H1 (cell line): ENCODE results near the gene NUBP2. TPM values are rescaled to one million over a fixed set of nuclear protein-coding genes. Genes with fewer than 3 reads are reported as not detected.

Experiments used
- CTCF ChIA-PET: fragments of 300-600 bp; sonication (Branson Sonifier 250); formaldehyde crosslinking; loops from one replicate; lab custom pipeline; 2021; ENCODE audit not compliant: partially characterized antibody; lab: Charles Lee
- POLR2A ChIA-PET: fragments of 300-600 bp; sonication (Branson Sonifier 250); formaldehyde crosslinking; loops from one replicate; lab custom pipeline; 2021; ENCODE audit warnings: inconsistent platforms; ENCODE audit not compliant: partially characterized antibody; lab: Charles Lee
- DNase-seq, 2 experiments: peaks; one replicate each; pipeline versions ENCODE4 v3.0.0 to v3.0.0-alpha.2; 2010 to 2022; ENCODE audit warnings: low spot score in 2 of 2, low read depth in 1 of 2, mixed read lengths in 1 of 2
- FAIRE-seq: peaks from 2 replicates; lab custom pipeline; 2011; peaks lifted over from hg19 to GRCh38; lab: Jason Lieb, UNC
- H2AFZ ChIP-seq: 2 replicates; pipeline ENCODE4 v1.8.1; 2012; ENCODE audit warnings: low read length, inconsistent platforms
- H2AK5ac ChIP-seq: 2 replicates; pipeline ENCODE4 v1.6.1; 2013; ENCODE audit warnings: low read depth, low read length
- H2BK120ac ChIP-seq: replicated peaks from 2 replicates; pipeline ENCODE3; 2013; ENCODE audit warnings: low read depth, low read length, inconsistent platforms
- H2BK12ac ChIP-seq: 2 replicates; pipeline ENCODE4 v1.6.1; 2013; ENCODE audit warnings: low read depth, low read length
- H2BK15ac ChIP-seq: 2 replicates; pipeline ENCODE4 v1.6.1; 2013; ENCODE audit warnings: low read length
- H2BK20ac ChIP-seq: 2 replicates; pipeline ENCODE4 v1.6.1; 2013; ENCODE audit warnings: low read length
- H2BK5ac ChIP-seq: 2 replicates; pipeline ENCODE4 v1.6.1; 2013; ENCODE audit warnings: low read depth, low read length
- H3K14ac ChIP-seq: 2 replicates; pipeline ENCODE4 v1.6.1; 2013; ENCODE audit warnings: inconsistent platforms; ENCODE audit not compliant: insufficient read length
- H3K18ac ChIP-seq: 2 replicates; pipeline ENCODE4 v1.6.1; 2013; ENCODE audit warnings: low read length; ENCODE audit errors: extremely low read depth
- H3K23ac ChIP-seq: 2 replicates; pipeline ENCODE4 v1.6.1; 2013; ENCODE audit warnings: inconsistent platforms; ENCODE audit not compliant: insufficient read length
- H3K23me2 ChIP-seq: 2 replicates; pipeline ENCODE4 v1.6.1; 2013; ENCODE audit warnings: low read depth, low read length
- H3K27ac ChIP-seq: 2 replicates; pipeline ENCODE4 v1.6.1; 2011; ENCODE audit warnings: low read depth, low read length, inconsistent platforms
- H3K27me3 ChIP-seq, 4 experiments: replicated peaks in 1 of 4; 1 replicate in 1 of 4; 2 replicates in 3 of 4; pipeline versions ENCODE4 v1.6.1 to v1.8.1; 2011 to 2013; ENCODE audit warnings: low read length in 3 of 4, mild to moderate bottlenecking in 3 of 4, inconsistent platforms in 2 of 4, mixed read lengths in 2 of 4, moderate library complexity in 1 of 4; ENCODE audit not compliant: control insufficient read depth in 3 of 4, insufficient read depth in 3 of 4; ENCODE audit errors: extremely low read depth in 1 of 4
- H3K36me3 ChIP-seq, 4 experiments: 2 replicates each; pipeline versions ENCODE4 v1.6.1 to v1.8.1; 2011 to 2013; ENCODE audit warnings: mild to moderate bottlenecking in 4 of 4, low read length in 3 of 4, moderate library complexity in 2 of 4, control low read depth in 1 of 4, inconsistent platforms in 1 of 4; ENCODE audit not compliant: insufficient read depth in 4 of 4, control insufficient read depth in 2 of 4
- H3K4ac ChIP-seq: replicated peaks from 2 replicates; pipeline ENCODE3; 2013; ENCODE audit warnings: low read length, low read depth, mixed read lengths, inconsistent platforms; ENCODE audit not compliant: insufficient read length
- H3K4me1 ChIP-seq, 4 experiments: replicated peaks in 1 of 4; 1 replicate in 1 of 4; 2 replicates in 3 of 4; pipeline versions ENCODE4 v1.6.1 to v1.8.1; 2011 to 2013; ENCODE audit warnings: low read length in 3 of 4, inconsistent platforms in 2 of 4, mixed read lengths in 1 of 4; ENCODE audit not compliant: insufficient read depth in 4 of 4, control insufficient read depth in 3 of 4
- H3K4me2 ChIP-seq, 2 experiments: 2 replicates each; pipeline versions ENCODE4 v1.6.1 to v1.8.1; 2011 to 2013; ENCODE audit warnings: low read depth in 2 of 2, low read length in 2 of 2, control low read depth in 1 of 2, inconsistent platforms in 1 of 2, mild to moderate bottlenecking in 1 of 2; ENCODE audit not compliant: insufficient read depth in 1 of 2
- H3K4me3 ChIP-seq, 4 experiments: fragments of 200-600, 300-600 bp in 1 of 4; sonication (generic), shearing (Covaris generic), sonication (Bioruptor Twin) in 1 of 4; 2 replicates each; pipeline versions ENCODE4 v1.5.1 to v1.8.1; 2011 to 2016; ENCODE audit warnings: low read length in 4 of 4, low read depth in 3 of 4, control low read depth in 2 of 4, inconsistent platforms in 2 of 4, mild to moderate bottlenecking in 2 of 4, mixed read lengths in 1 of 4, moderate library complexity in 1 of 4; ENCODE audit not compliant: insufficient read depth in 2 of 4; ENCODE audit errors: extremely low read depth in 1 of 4
- H3K56ac ChIP-seq: replicated peaks from 2 replicates; pipeline ENCODE3; 2013; ENCODE audit warnings: low read depth, mild to moderate bottlenecking, mixed read lengths, low read length, inconsistent platforms; ENCODE audit not compliant: insufficient read length
- H3K79me1 ChIP-seq: 2 replicates; pipeline ENCODE4 v1.6.1; 2013; ENCODE audit warnings: low read depth, low read length, control low read depth
- H3K79me2 ChIP-seq, 2 experiments: 2 replicates each; pipeline versions ENCODE4 v1.6.1 to v1.8.1; 2012 to 2013; ENCODE audit warnings: low read length in 2 of 2, mild to moderate bottlenecking in 2 of 2, inconsistent platforms in 1 of 2; ENCODE audit not compliant: insufficient read depth in 2 of 2, control insufficient read depth in 1 of 2
- H3K9ac ChIP-seq, 4 experiments: replicated peaks in 1 of 4; 1 replicate in 1 of 4; 2 replicates in 3 of 4; pipeline versions ENCODE4 v1.6.1 to v1.8.1; 2011 to 2013; ENCODE audit warnings: low read depth in 3 of 4, low read length in 3 of 4, control low read depth in 2 of 4, mild to moderate bottlenecking in 2 of 4, moderate library complexity in 2 of 4, inconsistent platforms in 1 of 4; ENCODE audit errors: extremely low read depth in 1 of 4
- H3K9me3 ChIP-seq, 2 experiments: 2 replicates each; pipeline versions ENCODE4 v1.6.1 to v1.8.1; 2012 to 2013; ENCODE audit warnings: mild to moderate bottlenecking in 2 of 2, moderate library complexity in 2 of 2, control low read depth in 1 of 2, inconsistent platforms in 1 of 2, low read depth in 1 of 2, low read length in 1 of 2, mixed read lengths in 1 of 2; ENCODE audit not compliant: insufficient read depth in 2 of 2
- H4K20me1 ChIP-seq, 2 experiments: replicated peaks in 1 of 2; 2 replicates each; pipeline versions ENCODE3 to v1.8.1; 2011 to 2013; ENCODE audit warnings: inconsistent platforms in 2 of 2, low read length in 2 of 2, mild to moderate bottlenecking in 1 of 2; ENCODE audit not compliant: insufficient read depth in 2 of 2, control insufficient read depth in 1 of 2
- H4K5ac ChIP-seq: 2 replicates; pipeline ENCODE4 v1.6.1; 2013; ENCODE audit warnings: low read length, low read depth, mixed read lengths, inconsistent platforms; ENCODE audit not compliant: insufficient read length
- H4K8ac ChIP-seq: 2 replicates; pipeline ENCODE4 v1.8.0; 2013; ENCODE audit warnings: mild to moderate bottlenecking, moderate library complexity, low read length, inconsistent platforms; ENCODE audit not compliant: insufficient read depth; ENCODE audit errors: extremely low read depth
- H4K91ac ChIP-seq: replicated peaks from 2 replicates; pipeline ENCODE3; 2013; ENCODE audit warnings: low read length, mixed read lengths, inconsistent platforms; ENCODE audit not compliant: insufficient read length
- RBBP5 ChIP-seq: IDR thresholded peaks from 2 replicates; pipeline ENCODE4 v1.7.1; 2012; ENCODE audit warnings: low read depth, mild to moderate bottlenecking, inconsistent platforms, low read length, moderate library complexity, borderline replicate concordance
- WGBS, 2 experiments: shearing (Covaris generic) in 1 of 2; methylation state at CpG; one replicate each; pipeline versions ENCODE4 v1.1.6 to v1.1.7; 2013 to 2015; ENCODE audit warnings: low lambda C conversion rate in 2 of 2, mixed read lengths in 2 of 2, inconsistent platforms in 1 of 2, low coverage in 1 of 2, missing lambda C conversion rate in 1 of 2; ENCODE audit not compliant: insufficient replicate concordance in 2 of 2, insufficient coverage in 1 of 2, insufficient read length in 1 of 2; ENCODE audit errors: extremely low coverage in 1 of 2, missing lambda C conversion rate in 1 of 2; 5-methylcytosine and 5-hydroxymethylcytosine counted together
- polyA plus RNA-seq, 7 experiments: library from polyadenylated mRNA; depleted of rRNA in 3 of 7; stranded (reverse) in 5 of 7; unstranded in 2 of 7; fragments of >200 nt in 5 of 7; fragments of 200-250 nt in 2 of 7; gene quantifications; 1 replicate in 5 of 7; 2 replicates in 1 of 7; 4 replicates in 1 of 7; pipeline versions ENCODE4 v1.2.1 to v1.2.3, GENCODE V29; 2011 to 2013; ENCODE audit warnings: missing spikeins in 2 of 7, mixed read lengths in 2 of 7
- total RNA-seq: library from RNA; stranded (reverse); fragmentation: NEBNext Ultra II Directional; extraction: Animal tissue kit (Norgen Biotek cat#: 25700); gene quantifications from 2 replicates; pipeline ENCODE4 v1.2.1, GENCODE V29; 2021

NUBP2 gene
- total and polyA plus RNA-seq, 2 of the 8 experiments (the other 6 are each of a cell fraction or from before 2014, with no cell fraction given), result 70.3 to 96.9 TPM

DNA sequence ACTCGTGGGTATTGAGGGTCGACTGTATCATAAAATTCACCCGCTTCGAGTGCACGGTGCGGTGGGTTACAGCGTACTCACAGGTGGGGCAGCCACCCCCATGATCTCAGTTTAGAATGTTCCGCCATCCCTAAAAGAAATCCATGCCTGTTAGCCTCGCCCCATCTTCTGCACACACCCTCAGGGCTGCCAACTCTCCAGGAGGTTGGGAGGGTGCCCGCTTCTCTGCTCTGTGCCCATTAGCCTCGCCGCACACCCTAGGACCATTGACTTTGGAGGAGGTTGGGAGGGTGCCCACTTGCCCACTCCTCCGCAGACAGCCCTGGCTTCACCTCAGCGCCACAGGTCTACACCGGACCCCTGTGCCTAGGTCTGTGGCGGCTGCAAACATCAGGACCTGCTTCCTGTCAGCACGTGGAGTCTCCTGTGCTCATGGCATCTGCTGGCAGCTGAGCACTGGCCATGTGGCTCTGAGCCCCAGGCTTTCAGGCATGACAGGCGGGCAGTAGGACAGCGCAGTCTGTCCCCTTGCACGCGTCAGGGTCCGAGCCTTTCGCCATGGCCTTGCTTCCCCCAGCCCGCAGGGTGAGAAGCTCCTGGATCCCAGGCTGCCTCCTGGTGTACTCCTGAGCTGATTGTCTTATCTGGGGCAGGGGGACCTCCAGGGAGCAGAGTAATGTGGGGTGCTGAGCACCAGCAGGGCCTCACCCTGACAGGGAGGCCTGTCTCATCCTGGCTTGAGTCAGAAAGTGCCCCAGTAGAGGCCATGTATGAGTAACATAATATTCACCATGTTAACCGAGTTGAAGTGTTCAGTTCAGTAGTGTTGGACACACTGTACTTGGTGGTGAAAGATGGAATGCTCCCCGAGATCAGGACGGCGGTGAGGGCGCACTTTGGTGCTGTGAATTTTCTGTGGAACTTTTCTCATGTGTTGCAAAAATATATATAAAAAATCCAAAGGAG, 33.3 kb upstream of the NUBP2 start:
- no peak for DNase-seq
- CTCF ChIA-PET, result interaction anchor here (0.6 to 2.1 kb wide), 3 partner anchors 14 to 455 kb away, joined by 3 to 13 read pairs (median 9); partner anchors contain the start of gene MAPK8IP3
- FAIRE-seq, result no peak

More for the DNA sequence above, 33.3 kb upstream of the NUBP2 start:
- Histone ChIP-seq H3K56ac (no peak overlapping the region), H3K4me1 (no peaks in the 10 kb centered on the region), H3K79me2 (no peaks in the 10 kb centered on the region), H4K20me1 (peaks cover 0 to 3% of the 10 kb centered on the region in 2 experiments), H3K27me3 (no peaks in the 10 kb centered on the region), H4K91ac (no peak overlapping the region), H2BK5ac (no peak overlapping the region), H2BK20ac (no peak overlapping the region), H2BK120ac (no peak overlapping the region), H2AK5ac (no peak overlapping the region), H2BK12ac (no peak overlapping the region), H3K4ac (no peak overlapping the region), H4K8ac (peak overlapping the region; percentile 68; the same call in 1 of the 2 replicates), H3K79me1 (no peaks in the 10 kb centered on the region), H3K4me3 (no peak overlapping the region), H2BK15ac (no peak overlapping the region), H3K14ac (no peak overlapping the region), H3K36me3 (peaks cover 0 to 17% (median 2%) of the 10 kb centered on the region in 4 experiments; a peak in 4 of 8 replicates), H3K23ac (no peak overlapping the region), H4K5ac (no peak overlapping the region), H3K9me3 (no peaks in the 10 kb centered on the region), H2AFZ (no peak overlapping the region), H3K4me2 (no peak overlapping the region), H3K23me2 (no peaks in the 10 kb centered on the region), H3K18ac (no peak overlapping the region), H3K9ac (no peak overlapping the region), H3K27ac (no peak overlapping the region)
- 93% methylated on average over 29 of the region's 29 CpGs; no CpG with 5 or more reads in 1 of the 2 experiments for WGBS, 2 experiments
- POLR2A ChIA-PET, result interaction anchor here (0.7 to 5.5 kb wide), 3 partner anchors 14 to 59 kb away, joined by 3 to 18 read pairs (median 4); no protein-coding TSS in a partner anchor
- TF ChIP-seq RBBP5, result no peak
